HCT116 (cell line): ENCODE results near the gene OPRD1. TPM values are rescaled to one million over a fixed set of nuclear protein-coding genes. Genes with fewer than 3 reads are reported as not detected.

Experiments used
- ATAC-seq: fragments of 200-7000 bp; cut with Tn5 transposase; 2 replicates; pipeline ENCODE4 v1.9.1; 2020; ENCODE audit warnings: mild to moderate bottlenecking, moderate library complexity
- BruUV-seq: library from RNA; stranded (reverse); fragments of 400-500 nt; replicated peaks from 2 replicates; lab custom pipeline; 2021; lab: Mats Ljungman, UMichigan
- CTCF ChIA-PET: fragments of 300-600 bp; sonication (Branson Sonifier 250); formaldehyde crosslinking; loops from one replicate; lab custom pipeline; 2021; ENCODE audit warnings: antibody characterized with exemption; lab: Charles Lee
- POLR2A ChIA-PET: fragments of 300-600, 350-600 bp; sonication (Branson Sonifier 250); formaldehyde crosslinking; loops from one replicate; lab custom pipeline; 2021; ENCODE audit warnings: antibody characterized with exemption; lab: Charles Lee
- RAD21 ChIA-PET, 2 experiments: fragments of 300-600 bp; sonication (Branson Sonifier 250); formaldehyde crosslinking; loops; one replicate each; lab custom pipeline; 2023; ENCODE audit warnings: low total read pairs in 2 of 2; ENCODE audit not compliant: uncharacterized antibody in 2 of 2, unreplicated experiment in 2 of 2, low non-redundant PET in 1 of 2; lab: Charles Lee
- DNase-seq: peaks from one replicate; pipeline ENCODE4 v3.0.0-alpha.2; 2010; ENCODE audit warnings: low read depth, low spot score
- H2AFZ ChIP-seq: fragments of 200-600 bp; shearing (Covaris generic), sonication (generic); 2 replicates; pipeline ENCODE4 v1.6.1; 2017; ENCODE audit warnings: low read depth, mixed run types, mixed read lengths, antibody characterized with exemption, low read length; ENCODE audit not compliant: poor library complexity, severe bottlenecking
- H3K27ac ChIP-seq: 2 replicates; pipeline ENCODE4 v1.5.1; 2012; ENCODE audit warnings: low read depth, low read length
- H3K27me3 ChIP-seq: fragments of 200-600 bp; sonication (generic); 2 replicates; pipeline ENCODE4 v1.6.1; 2016; ENCODE audit warnings: mixed run types, low read length, mixed read lengths; ENCODE audit not compliant: insufficient read depth
- H3K36me3 ChIP-seq, 2 experiments: fragments of 200-500 bp in 1 of 2; fragments of 200-600 bp in 1 of 2; sonication (Bioruptor generic) in 1 of 2; sonication (generic) in 1 of 2; 2 replicates each; pipeline versions ENCODE4 v1.5.1 to v1.6.1; 2014 to 2016; ENCODE audit warnings: low read length in 2 of 2, inconsistent platforms in 1 of 2, mixed read lengths in 1 of 2, mixed run types in 1 of 2; ENCODE audit not compliant: insufficient read depth in 2 of 2, control insufficient read depth in 1 of 2
- H3K4me1 ChIP-seq, 2 experiments: fragments of 200-600 bp in 1 of 2; sonication (generic) in 1 of 2; 2 replicates each; pipeline versions ENCODE4 v1.5.1 to v1.6.1; 2012 to 2017; ENCODE audit warnings: low read length in 2 of 2, inconsistent platforms in 1 of 2, mild to moderate bottlenecking in 1 of 2, mixed read lengths in 1 of 2, mixed run types in 1 of 2, moderate library complexity in 1 of 2; ENCODE audit not compliant: insufficient read depth in 2 of 2, control insufficient read depth in 1 of 2
- H3K4me2 ChIP-seq: fragments of 200-600 bp; sonication (generic); 2 replicates; pipeline ENCODE4 v1.6.1; 2017; ENCODE audit warnings: mixed run types, low read length, mixed read lengths
- H3K4me3 ChIP-seq, 2 experiments: fragments of 200-600 bp in 1 of 2; sonication (generic) in 1 of 2; replicated peaks in 1 of 2; 2 replicates each; pipeline ENCODE4 v1.5.1; 2011 to 2016; ENCODE audit warnings: low read length in 2 of 2, control low read depth in 1 of 2, low read depth in 1 of 2, mild to moderate bottlenecking in 1 of 2, mixed read lengths in 1 of 2, mixed run types in 1 of 2
- H3K79me2 ChIP-seq: fragments of 200-600 bp; sonication (generic); 2 replicates; pipeline ENCODE4 v1.6.1; 2017; ENCODE audit warnings: mild to moderate bottlenecking, mixed run types, low read length, moderate library complexity, mixed read lengths; ENCODE audit not compliant: insufficient read depth
- H3K9ac ChIP-seq: fragments of 200-600 bp; sonication (generic); 2 replicates; pipeline ENCODE4 v1.6.1; 2016; ENCODE audit warnings: low read length, mixed read lengths
- H3K9me2 ChIP-seq: fragments of 200-600 bp; sonication (generic), shearing (Covaris generic); 2 replicates; pipeline ENCODE4 v1.6.1; 2017; ENCODE audit warnings: mixed run types, mild to moderate bottlenecking, moderate library complexity; ENCODE audit not compliant: insufficient read depth
- H3K9me3 ChIP-seq, 2 experiments: fragments of 200-500 bp in 1 of 2; fragments of 200-600 bp in 1 of 2; sonication (Bioruptor generic) in 1 of 2; sonication (generic) in 1 of 2; 2 replicates each; pipeline ENCODE4 v1.6.1; 2014 to 2017; ENCODE audit warnings: low read length in 2 of 2, mixed read lengths in 2 of 2, inconsistent platforms in 1 of 2, low read depth in 1 of 2, mild to moderate bottlenecking in 1 of 2, mixed run types in 1 of 2, moderate library complexity in 1 of 2; ENCODE audit not compliant: control insufficient read depth in 1 of 2, insufficient read depth in 1 of 2
- H4K20me1 ChIP-seq: fragments of 200-600 bp; sonication (generic), shearing (Covaris generic); 2 replicates; pipeline ENCODE4 v1.6.1; 2017; ENCODE audit warnings: mixed run types, mild to moderate bottlenecking, moderate library complexity; ENCODE audit not compliant: insufficient read depth
- ATF3 ChIP-seq: IDR thresholded peaks from 2 replicates; pipeline ENCODE4 v1.6.1; 2012
- CBX3 ChIP-seq: IDR thresholded peaks from 2 replicates; pipeline ENCODE4 v1.6.1; 2012; ENCODE audit warnings: low read depth
- CEBPB ChIP-seq: IDR thresholded peaks from 2 replicates; pipeline ENCODE4 v1.6.1; 2012; ENCODE audit warnings: low read depth
- CTCF ChIP-seq, 3 experiments: fragments of 200-600 bp in 1 of 3; sonication (generic) in 1 of 3; IDR thresholded peaks in 2 of 3; conservative IDR thresholded peaks in 1 of 3; 2 replicates each; pipeline ENCODE4 v1.5.1; 2012 to 2017; ENCODE audit warnings: low read depth in 2 of 3, low read length in 2 of 3, antibody characterized with exemption in 1 of 3, borderline replicate concordance in 1 of 3, control low read depth in 1 of 3, mild to moderate bottlenecking in 1 of 3, mixed read lengths in 1 of 3, mixed run types in 1 of 3, moderate library complexity in 1 of 3; ENCODE audit not compliant: insufficient read depth in 1 of 3
- ELF1 ChIP-seq: IDR thresholded peaks from 2 replicates; pipeline ENCODE4 v1.6.1; 2012; ENCODE audit warnings: low read depth, borderline replicate concordance
- EZH2 ChIP-seq: fragments of 200-600 bp; sonication (generic); IDR thresholded peaks from 2 replicates; pipeline ENCODE4 v1.6.1; 2017; ENCODE audit warnings: antibody characterized with exemption, mixed run types
- FOSL1 ChIP-seq: IDR thresholded peaks from 2 replicates; pipeline ENCODE4 v1.6.1; 2012; ENCODE audit warnings: low read depth
- JUND ChIP-seq: IDR thresholded peaks from 2 replicates; pipeline ENCODE4 v1.6.1; 2012
- MAX ChIP-seq: IDR thresholded peaks from 2 replicates; pipeline ENCODE4 v1.6.1; 2012
- POLR2A ChIP-seq: IDR thresholded peaks from 2 replicates; pipeline ENCODE4 v1.7.0; 2011; ENCODE audit warnings: borderline replicate concordance; ENCODE audit not compliant: insufficient read depth, insufficient read length; ENCODE audit errors: extremely low read depth
- POLR2AphosphoS5 ChIP-seq: IDR thresholded peaks from 2 replicates; pipeline ENCODE4 v1.6.1; 2011; ENCODE audit warnings: mild to moderate bottlenecking, low read depth, low read length, moderate library complexity
- RAD21 ChIP-seq: IDR thresholded peaks from 2 replicates; pipeline ENCODE4 v1.6.1; 2012; ENCODE audit warnings: low read depth, mild to moderate bottlenecking
- SP1 ChIP-seq: IDR thresholded peaks from 2 replicates; pipeline ENCODE4 v1.6.1; 2012; ENCODE audit warnings: low read depth
- SRF ChIP-seq: IDR thresholded peaks from 2 replicates; pipeline ENCODE4 v1.6.1; 2012; ENCODE audit warnings: low read depth
- TCF7L2 ChIP-seq: IDR thresholded peaks from 2 replicates; pipeline ENCODE4 v1.7.0; 2011; ENCODE audit warnings: borderline replicate concordance, inconsistent platforms; ENCODE audit not compliant: insufficient read depth, insufficient read length; ENCODE audit errors: extremely low read depth
- ZBTB33 ChIP-seq: IDR thresholded peaks from 2 replicates; pipeline ENCODE4 v1.6.1; 2011; ENCODE audit warnings: mild to moderate bottlenecking, low read length, moderate library complexity; ENCODE audit not compliant: insufficient replicate concordance; ENCODE audit errors: extremely low read depth
- ZFX ChIP-seq: fragments of 450-650 bp; IDR thresholded peaks from 2 replicates; pipeline ENCODE4 v1.6.1; 2017
- ZNF274 ChIP-seq: fragments of 200-500 bp; sonication (Bioruptor generic); IDR thresholded peaks from 2 replicates; pipeline ENCODE4 v1.6.1; 2014; ENCODE audit warnings: mild to moderate bottlenecking, low read depth, low read length, inconsistent platforms
- intact Hi-C: fragments of 100-400 bp; cut with micrococcal nuclease; formaldehyde crosslinking; loops from 2 replicates; pipeline ENCODE4 v1.10.0; 2022
- total RNA-seq: library from RNA; stranded (reverse); gene quantifications from one replicate; pipeline ENCODE4 v1.2.1, GENCODE V29; 2021; ENCODE audit not compliant: unreplicated experiment

Gene OPRD1
- total RNA-seq, 1 experiment from 2014 or later, result not detected

- Histone ChIP-seq H3K79me2 (no peaks in the 10 kb centered on the region), H3K9me2 (no peaks in the 10 kb centered on the region), H3K4me1 (no peaks in the 10 kb centered on the region), H4K20me1 (no peaks in the 10 kb centered on the region), H3K4me3 (no peak overlapping the region), H3K9me3 (no peaks in the 10 kb centered on the region), H3K27ac (no peak overlapping the region), H3K9ac (no peak overlapping the region), H3K4me2 (no peak overlapping the region), H2AFZ (no peak overlapping the region)
- RAD21 ChIA-PET, result no interaction called here
- intact Hi-C loops, result no loop called here
- ATAC-seq (no peak), DNase-seq (no peak)
- CTCF ChIA-PET, result no interaction called here
- BruUV-seq, result no TSS peak
- no peak for TF ChIP-seq ELF1
- no peak for TF ChIP-seq RAD21
- TF ChIP-seq JUND, result no peak
- TF ChIP-seq FOSL1, result no peak
- TF ChIP-seq POLR2AphosphoS5, result no peak
- no peak for TF ChIP-seq MAX
- TF ChIP-seq ZNF274, result no peak
- TF ChIP-seq, all 23 proteins: peak for 0
- Histone ChIP-seq H3K27me3 (no peaks in the 10 kb centered on the region), H3K36me3 (no peaks in the 10 kb centered on the region)
- POLR2A ChIA-PET, result no interaction called here
Observed at GRCh38 chr1:28804071-28804470, 7.9 kb upstream of the OPRD1 start.

- Histone ChIP-seq H3K9me2 (no peaks in the 10 kb centered on the region), H3K27ac (no peak overlapping the region), H3K27me3 (0 out of 2 replicates have a peak, but pooled peaks cover 4% of the 10 kb centered on the region), H3K4me3 (no peak overlapping the region), H3K4me1 (no peaks in the 10 kb centered on the region), H3K9me3 (no peaks in the 10 kb centered on the region), H3K4me2 (no peak overlapping the region), H3K79me2 (no peaks in the 10 kb centered on the region), H3K9ac (no peak overlapping the region), H2AFZ (no peak overlapping the region), H4K20me1 (no peaks in the 10 kb centered on the region), H3K36me3 (no peaks in the 10 kb centered on the region)
- ChIA-PET RAD21 (no interaction called here), CTCF (interaction anchor here (1.1 kb wide), 1 partner anchor 70 kb away, joined by 3 read pairs; no protein-coding TSS in a partner anchor), POLR2A (no interaction called here)
- intact Hi-C loops, result no loop called here
- ATAC-seq (no peak), DNase-seq (no peak)
- BruUV-seq, result no TSS peak
- TF ChIP-seq ZNF274 (no peak), CTCF (IDR thresholded peaks at IDR 0.05 in 2 of 3, conservative IDR thresholded peaks at IDR 0.05 in 1 of 3; ENCODE audit: borderline replicate concordance in 1 of 3, insufficient read depth in 1 of 3, low read depth in 2 of 3, low read length in 2 of 3) (no peak), ELF1 (no peak), MAX (no peak), SP1 (no peak), JUND (no peak), ATF3 (no peak), CBX3 (no peak), SRF (no peak), TCF7L2 (no peak), ZFX (no peak), ZBTB33 (no peak), EZH2 (no peak), CEBPB (no peak), POLR2A (no peak), RAD21 (no peak)
Observed at GRCh38 chr1:28807046-28807445, 4.9 kb upstream of the OPRD1 start.
